Suprapubic skin (tissue), 3 donors: ENCODE measurements around the gene CXCR5.

Source experiments
- CTCF ChIP-seq, 2 donors: fragments of 200-600 bp in 1 of 2; fragments of 450-650 bp in 1 of 2; sonication (generic) in 1 of 2; IDR thresholded peaks; one replicate each; pipeline ENCODE4 v1.5.1; 2016 to 2019; ENCODE audit warnings: antibody characterized with exemption in 2 of 2, mild to moderate bottlenecking in 1 of 2, moderate library complexity in 1 of 2
- POLR2A ChIP-seq, 2 donors: fragments of 450-650 bp; IDR thresholded peaks; one replicate each; pipeline ENCODE4 v1.6.1; 2017; ENCODE audit warnings: antibody characterized with exemption in 2 of 2, mild to moderate bottlenecking in 2 of 2, moderate library complexity in 2 of 2

GRCh38 chr11:118913411-118914125 is 29.9 kb downstream of the CXCR5 start:
- TF ChIP-seq POLR2A (IDR thresholded peaks at IDR 0.05) (no peak), CTCF (IDR thresholded peaks at IDR 0.05) (no peak)
